Measurements from ENCODE around the gene NFYA. TPM values are rescaled to one million over a fixed set of nuclear protein-coding genes. Genes with fewer than 3 reads are reported as not detected.

The NFYA gene
- total and polyA plus RNA-seq, 2 of the 4 experiments (the other 2 are of a cell fraction): 10.9 to 28.5 TPM

DNA sequence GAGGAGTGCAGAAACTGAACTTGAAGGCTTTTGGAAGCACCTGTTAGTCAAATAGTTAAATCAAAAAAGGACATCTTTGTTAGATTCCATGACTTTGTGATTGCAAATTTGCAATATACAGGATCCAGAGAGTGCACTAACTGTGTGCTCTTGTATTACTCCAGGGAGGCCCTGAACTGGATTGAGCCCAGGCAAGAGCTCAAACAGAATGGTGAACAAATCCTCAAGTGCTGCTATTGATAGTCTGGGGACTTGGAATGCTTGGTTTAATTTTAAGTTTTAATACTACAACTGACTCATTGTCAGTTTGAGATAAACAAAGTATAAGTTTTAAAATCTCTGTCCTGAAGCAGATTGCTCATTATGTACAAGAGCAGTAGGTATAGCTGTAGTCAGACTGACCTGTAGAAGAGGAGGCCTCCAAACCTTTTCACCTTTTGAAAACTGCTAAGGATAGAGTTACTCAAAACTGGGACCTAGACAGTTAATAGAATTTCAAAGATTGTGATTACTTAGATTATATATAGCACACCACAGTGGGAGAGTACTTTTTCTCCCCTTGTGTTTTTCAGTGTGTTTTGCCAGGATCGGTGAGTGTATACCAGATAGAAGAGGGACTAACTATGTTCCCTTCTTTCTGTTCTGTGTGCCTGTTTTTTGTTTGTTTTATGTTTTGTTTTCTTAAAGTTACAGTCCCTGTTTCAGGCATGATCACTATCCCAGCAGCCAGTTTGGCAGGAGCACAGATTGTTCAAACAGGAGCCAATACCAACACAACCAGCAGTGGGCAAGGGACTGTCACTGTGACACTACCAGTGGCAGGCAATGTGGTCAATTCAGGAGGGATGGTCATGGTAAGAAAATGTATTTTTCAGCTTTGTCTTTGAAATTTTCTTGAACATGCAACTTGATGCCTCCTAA is 18.3 kb downstream of the NFYA start:
- Histone ChIP-seq H3K27me3 (ENCODE audit: control insufficient read depth, insufficient read depth, low read length) (no peaks in the 10 kb centered on the region), H3K9me3 (ENCODE audit: control insufficient read depth, insufficient read depth, low read length) (no peaks in the 10 kb centered on the region), H3K9me1 (ENCODE audit: insufficient read depth, low read length) (no peaks in the 10 kb centered on the region), H2BK20ac (ENCODE audit: low read depth, low read length) (no peak overlapping the region), H2BK15ac (ENCODE audit: low read depth, low read length) (no peak overlapping the region), H3K9ac (ENCODE audit: low read depth, low read length) (no peak overlapping the region), H3K4me1 (ENCODE audit: control insufficient read depth, insufficient read depth, low read length) (peaks cover 3% of the 10 kb centered on the region), H3K14ac (replicated peaks; ENCODE audit: low read depth, low read length) (no peak overlapping the region), H4K8ac (ENCODE audit: low read depth in 2 of 2, low read length in 2 of 2) (no peak overlapping the region), H2BK120ac (ENCODE audit: low read depth, low read length) (no peak overlapping the region), H2AK5ac (ENCODE audit: low read depth, low read length) (no peak overlapping the region), H3K79me1 (ENCODE audit: low read depth in 1 of 2, low read length in 2 of 2) (peaks cover 0 to 3% of the 10 kb centered on the region in 2 experiments; a peak in 3 of 4 replicates), H4K91ac (ENCODE audit: insufficient read depth, low read depth, low read length) (no peak overlapping the region), H3K56ac (ENCODE audit: extremely low read depth, insufficient read depth, low read length) (no peak overlapping the region), H2BK5ac (ENCODE audit: low read depth, low read length, poor library complexity, severe bottlenecking) (no peak overlapping the region), H3K4me2 (ENCODE audit: low read depth, low read length) (no peak overlapping the region), H3K23ac (ENCODE audit: low read depth, low read length) (no peak overlapping the region), H3K4ac (ENCODE audit: low read depth, low read length) (no peak overlapping the region), H3K18ac (ENCODE audit: low read depth, low read length) (no peak overlapping the region), H2AK9ac (replicated peaks; ENCODE audit: low read depth, low read length, poor library complexity) (no peak overlapping the region), H4K5ac (ENCODE audit: low read depth, low read length) (no peak overlapping the region), H4K20me1 (ENCODE audit: insufficient read depth, low read length) (no peaks in the 10 kb centered on the region), H2AFZ (replicated peaks; ENCODE audit: low read length, poor library complexity) (no peak overlapping the region), H3K36me3 (ENCODE audit: control insufficient read depth, insufficient read depth, low read length) (peaks cover 39% of the 10 kb centered on the region), H3K4me3 (ENCODE audit: insufficient read depth, low read depth, low read length) (no peak overlapping the region), H3K27ac (ENCODE audit: insufficient read depth, low read length) (no peak overlapping the region)
- in situ Hi-C loops (cut with MboI; ENCODE audit: low sequenced_read_pairs) (loop anchor here (10.0 kb wide), 1 partner anchor 94 kb away; no protein-coding TSS in a partner anchor), dilution Hi-C loops (cut with HindIII; ENCODE audit: low sequenced_read_pairs, unreplicated experiment) (no loop called here), intact Hi-C loops (cut with micrococcal nuclease) (no loop called here)
- TF ChIP-seq FOS (IDR thresholded peaks at IDR 0.05; ENCODE audit: low read depth, low read length) (no peak), ELK1 (IDR thresholded peaks at IDR 0.05; ENCODE audit: borderline replicate concordance, low read depth, low read length) (no peak), MAZ (IDR thresholded peaks at IDR 0.05; ENCODE audit: borderline replicate concordance, low read depth, low read length) (no peak), SMC3 (IDR thresholded peaks at IDR 0.05; ENCODE audit: low read depth, low read length) (no peak), MAFK (IDR thresholded peaks at IDR 0.05; ENCODE audit: low read depth, low read length) (no peak), CHD1 (IDR thresholded peaks at IDR 0.05; ENCODE audit: low read depth, low read length) (no peak)
- peak; percentile 52 for ATAC-seq (ENCODE audit: low read depth)
- BruUV-seq (replicated peaks): no TSS peak
- ChIA-PET CTCF (interaction anchor here (0.6 to 2.0 kb wide), 4 partner anchors 9 to 95 kb away, joined by 3 to 5 read pairs (median 3); no protein-coding TSS in a partner anchor), POLR2A (ENCODE audit: unreplicated experiment) (no interaction called here)
- DNase-seq: peak; percentile 4
- no CpG with 5 or more reads among the region's 1 CpG for WGBS, 2 experiments (ENCODE audit: extremely low coverage in 2 of 2, insufficient read length in 1 of 2)

Measured in IMR-90 (cell line).